Stimulated activated CD8-positive, alpha-beta memory T cell treated with anti-CD3 and anti-CD28 coated beads, Interleukin-4, amount 100 ng/mL, for 1 hour (primary cell): Measurements from ENCODE around the gene USP10.

Source experiments
- DNase-seq, 2 donors: peaks; one replicate each; pipeline ENCODE4 v3.0.0-alpha.2; 2020; ENCODE audit warnings: low read depth in 2 of 2, low spot score in 1 of 2

Gene USP10

GRCh38 chr16:84699712-84700445 is at the start of gene USP10:
Gene USP10 (plus strand): TSS chr16:84700000. CDS start chr16:84700091, 91 bp downstream.
- peak; percentile 47 to 60 for DNase-seq

GRCh38 chr16:84650062-84650991 is 49.5 kb upstream of the USP10 start:
- no peak for DNase-seq

GRCh38 chr16:84652566-84652965 is 47.2 kb upstream of the USP10 start:
- DNase-seq: no peak

- DNase-seq: no peak
Measured at GRCh38 chr16:84654238-84654637, 45.6 kb upstream of the USP10 start.

- no peak for DNase-seq
Measured at GRCh38 chr16:84654998-84655397, 44.8 kb upstream of the USP10 start.

- no peak for DNase-seq
Measured at GRCh38 chr16:84656649-84657048, 43.2 kb upstream of the USP10 start.

GRCh38 chr16:84657229-84657837 is 42.5 kb upstream of the USP10 start:
- DNase-seq: no peak

GRCh38 chr16:84658690-84659089 is 41.1 kb upstream of the USP10 start:
- no peak for DNase-seq

- no peak for DNase-seq
Measured at GRCh38 chr16:84659656-84660300, 40.0 kb upstream of the USP10 start.

GRCh38 chr16:84660973-84661372 is 38.8 kb upstream of the USP10 start:
- DNase-seq: no peak

- no peak for DNase-seq
Measured at GRCh38 chr16:84661418-84662060, 38.3 kb upstream of the USP10 start.

- no peak for DNase-seq
Measured at GRCh38 chr16:84662471-84662870, 37.3 kb upstream of the USP10 start.

GRCh38 chr16:84663433-84664101 is 36.2 kb upstream of the USP10 start:
- no peak for DNase-seq

- DNase-seq: no peak
Measured at GRCh38 chr16:84665359-84665758, 34.4 kb upstream of the USP10 start.

GRCh38 chr16:84665843-84666242 is 34.0 kb upstream of the USP10 start:
- no peak for DNase-seq

- DNase-seq: no peak
Measured at GRCh38 chr16:84667600-84668309, 32.0 kb upstream of the USP10 start.

GRCh38 chr16:84670063-84670462 is 29.7 kb upstream of the USP10 start:
- no peak for DNase-seq

GRCh38 chr16:84672276-84673202 is 27.3 kb upstream of the USP10 start:
- peak; percentile 69 to 71 for DNase-seq

GRCh38 chr16:84673203-84673535 is 26.6 kb upstream of the USP10 start:
- DNase-seq: no peak
